Nephron (organoid): ENCODE results near the gene BRK1.
"Not testable (repeated sequence)": the region's sequence is repeated elsewhere in the genome, so short reads cannot be mapped to it uniquely, and the experiment has no call there.

ENCODE experiments used
- H3K27ac Mint-ChIP-seq, 3 experiments: 2 replicates each; pipeline ENCODE4 v1.8.0; 2020; ENCODE audit warnings: mixed read lengths in 3 of 3, mild to moderate bottlenecking in 2 of 3, moderate library complexity in 1 of 3
- H3K27me3 Mint-ChIP-seq: 2 replicates; pipeline ENCODE4 v1.8.0; 2021; ENCODE audit warnings: low read depth, mild to moderate bottlenecking, moderate library complexity, mixed read lengths
- H3K36me3 Mint-ChIP-seq: 2 replicates; pipeline ENCODE4 v1.8.0; 2020; ENCODE audit warnings: low read depth, mixed read lengths
- H3K4me1 Mint-ChIP-seq: 2 replicates; pipeline ENCODE4 v1.8.0; 2020; ENCODE audit warnings: mixed read lengths
- H3K4me3 Mint-ChIP-seq, 3 experiments: 2 replicates each; pipeline ENCODE4 v1.8.0; 2020; ENCODE audit warnings: mild to moderate bottlenecking in 3 of 3, mixed read lengths in 3 of 3, moderate library complexity in 2 of 3
- H3K9me3 Mint-ChIP-seq: 2 replicates; pipeline ENCODE4 v1.8.0; 2020; ENCODE audit warnings: mixed read lengths
- TF ChIP-seq, protein P1 (sequence below), 3 experiments: fragments of 200-600 bp; sonication (generic); IDR thresholded peaks; one replicate each; pipeline ENCODE4 v1.5.0; 2021; ENCODE audit warnings: antibody characterized with exemption in 3 of 3; ENCODE audit not compliant: unreplicated experiment in 3 of 3

Gene BRK1

DNA sequence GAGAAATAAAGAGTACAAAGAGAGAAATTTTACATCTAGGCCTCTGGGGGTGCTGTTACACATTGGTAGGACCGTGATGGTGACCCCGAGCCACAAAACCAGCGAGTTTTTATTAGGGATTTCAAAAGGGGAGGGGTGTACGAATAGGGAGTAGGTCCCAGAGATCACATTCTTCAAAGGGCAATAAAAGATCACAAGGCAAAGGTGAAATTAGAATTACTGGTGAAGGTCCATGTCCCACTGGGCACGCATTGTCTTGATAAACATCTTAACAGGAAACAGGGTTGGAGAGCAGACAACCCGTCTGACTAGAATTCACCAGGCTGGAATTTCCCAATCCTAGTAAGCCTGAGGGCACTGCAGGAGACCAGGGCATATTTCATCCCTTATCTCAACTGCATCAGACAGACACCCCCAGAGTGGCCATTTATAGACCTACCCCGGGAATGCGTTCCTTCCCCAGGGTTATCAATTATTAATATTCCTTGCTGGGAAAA, 53.6 kb downstream of the BRK1 start:
- TF ChIP-seq, protein P1, sequence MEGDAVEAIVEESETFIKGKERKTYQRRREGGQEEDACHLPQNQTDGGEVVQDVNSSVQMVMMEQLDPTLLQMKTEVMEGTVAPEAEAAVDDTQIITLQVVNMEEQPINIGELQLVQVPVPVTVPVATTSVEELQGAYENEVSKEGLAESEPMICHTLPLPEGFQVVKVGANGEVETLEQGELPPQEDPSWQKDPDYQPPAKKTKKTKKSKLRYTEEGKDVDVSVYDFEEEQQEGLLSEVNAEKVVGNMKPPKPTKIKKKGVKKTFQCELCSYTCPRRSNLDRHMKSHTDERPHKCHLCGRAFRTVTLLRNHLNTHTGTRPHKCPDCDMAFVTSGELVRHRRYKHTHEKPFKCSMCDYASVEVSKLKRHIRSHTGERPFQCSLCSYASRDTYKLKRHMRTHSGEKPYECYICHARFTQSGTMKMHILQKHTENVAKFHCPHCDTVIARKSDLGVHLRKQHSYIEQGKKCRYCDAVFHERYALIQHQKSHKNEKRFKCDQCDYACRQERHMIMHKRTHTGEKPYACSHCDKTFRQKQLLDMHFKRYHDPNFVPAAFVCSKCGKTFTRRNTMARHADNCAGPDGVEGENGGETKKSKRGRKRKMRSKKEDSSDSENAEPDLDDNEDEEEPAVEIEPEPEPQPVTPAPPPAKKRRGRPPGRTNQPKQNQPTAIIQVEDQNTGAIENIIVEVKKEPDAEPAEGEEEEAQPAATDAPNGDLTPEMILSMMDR (IDR thresholded peaks at IDR 0.05; ENCODE audit: unreplicated experiment in 3 of 3) = no peak
- Mint-ChIP-seq H3K27me3 (peaks cover 8% of the 10 kb centered on the region), H3K27ac (no peak overlapping the region), H3K36me3 (no peaks in the 10 kb centered on the region), H3K4me1 (no peaks in the 10 kb centered on the region), H3K4me3 (no peak overlapping the region), H3K9me3 (peaks cover 6% of the 10 kb centered on the region)

DNA sequence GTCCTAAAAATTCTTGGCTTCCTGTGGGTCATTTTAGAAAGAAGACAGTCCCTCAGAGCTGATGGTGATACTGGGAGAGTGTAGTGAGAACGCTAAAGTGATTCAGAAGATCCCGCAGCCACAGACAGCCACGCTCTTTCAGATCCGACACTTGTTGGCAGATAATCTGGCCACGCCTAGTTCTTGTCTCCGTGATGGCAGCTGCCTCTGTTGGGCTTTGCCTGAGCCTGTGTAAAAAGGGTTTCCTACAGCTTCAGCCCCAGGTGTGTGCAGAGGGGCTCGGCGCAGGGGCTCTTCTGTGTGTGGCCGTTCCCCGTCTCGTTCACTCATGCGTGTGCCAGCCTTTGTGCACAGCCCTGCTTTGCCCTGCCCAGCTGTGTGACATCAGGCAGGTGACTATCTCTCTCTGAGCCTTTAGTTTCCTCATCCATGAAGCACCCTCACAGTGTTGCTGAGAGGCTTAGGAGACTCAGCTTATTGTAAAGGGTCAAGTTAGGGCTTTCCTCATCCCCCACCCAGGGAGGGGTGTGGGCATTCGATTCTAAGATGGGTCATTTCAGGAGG, 55.5 kb downstream of the BRK1 start:
- Mint-ChIP-seq H3K4me1 (no peaks in the 10 kb centered on the region), H3K27ac (no peak overlapping the region), H3K27me3 (peaks cover 8% of the 10 kb centered on the region), H3K9me3 (peaks cover 6% of the 10 kb centered on the region), H3K36me3 (no peaks in the 10 kb centered on the region), H3K4me3 (no peak overlapping the region)
- TF ChIP-seq, protein P1 (IDR thresholded peaks at IDR 0.05; ENCODE audit: unreplicated experiment in 3 of 3) = no peak

DNA sequence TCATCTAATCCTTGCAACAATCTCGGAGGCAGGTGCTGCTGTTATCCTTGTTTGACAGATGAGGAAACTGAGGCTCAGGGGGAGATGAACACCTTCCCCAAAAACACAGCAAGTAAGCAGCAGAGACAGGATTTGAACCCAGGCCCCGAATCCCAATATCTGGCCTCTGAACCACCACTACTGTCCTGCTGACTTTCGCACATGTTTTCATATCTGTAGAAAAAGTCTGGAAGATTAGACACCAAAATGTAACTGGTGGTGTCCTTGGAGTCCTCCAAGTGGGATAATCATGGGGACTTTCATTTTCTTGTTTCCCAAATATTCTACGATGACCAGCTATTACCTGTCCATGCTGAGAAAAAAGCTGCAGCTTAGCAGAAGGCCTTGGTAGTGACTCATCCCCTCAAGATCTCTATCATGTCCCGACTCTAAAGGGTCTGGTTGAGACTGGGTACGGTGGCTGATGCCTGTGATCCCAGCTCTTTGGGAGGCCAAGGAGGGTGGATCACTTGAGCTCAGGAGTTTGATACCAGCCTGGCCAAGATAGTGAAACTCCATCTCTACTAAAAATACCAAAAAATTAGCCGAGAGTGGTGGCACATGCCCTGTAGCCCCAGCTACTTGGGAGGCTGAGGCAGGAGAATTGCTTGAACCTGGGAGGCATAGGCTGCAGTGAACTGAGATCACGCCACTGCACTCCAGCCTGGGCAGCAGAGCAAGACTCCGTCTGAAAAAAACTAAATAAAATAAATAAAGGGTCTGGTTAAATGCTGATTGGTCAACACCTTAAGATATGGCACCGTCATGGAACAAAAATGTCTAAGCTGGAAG, 57.8 kb downstream of the BRK1 start:
- TF ChIP-seq, protein P1 (IDR thresholded peaks at IDR 0.05; ENCODE audit: unreplicated experiment in 3 of 3) = no peak
- Mint-ChIP-seq H3K36me3 (no peaks in the 10 kb centered on the region), H3K27me3 (peaks cover 3% of the 10 kb centered on the region), H3K27ac (peak overlapping the region in 1 of 3 experiments; percentile 30), H3K4me1 (no peaks in the 10 kb centered on the region), H3K9me3 (peaks cover 6% of the 10 kb centered on the region), H3K4me3 (no peak overlapping the region)

DNA sequence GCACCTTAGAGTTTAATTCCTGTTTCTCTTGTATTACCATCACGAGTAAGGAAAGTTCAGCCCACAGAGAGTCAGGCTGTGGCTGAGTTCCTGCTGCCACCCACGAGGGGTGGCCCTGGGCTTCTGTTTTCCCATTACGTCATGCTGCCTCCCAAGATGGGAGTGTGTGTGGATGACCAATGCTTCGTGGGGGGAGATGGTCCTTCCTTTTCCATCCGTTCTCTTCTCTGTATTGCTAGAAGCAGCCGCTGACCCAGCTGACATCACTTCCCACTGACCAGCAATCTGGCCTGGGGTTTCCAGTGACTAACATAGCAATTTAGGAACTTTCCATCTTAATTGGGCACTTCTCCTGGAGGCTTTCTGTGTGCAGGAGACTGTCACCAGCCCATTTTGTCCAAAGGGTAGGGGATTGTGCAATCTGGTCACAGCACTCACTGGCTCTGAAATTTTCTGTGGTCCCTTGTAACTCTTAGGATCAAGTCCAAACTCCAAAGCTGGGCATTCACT, 58.5 kb downstream of the BRK1 start:
- Mint-ChIP-seq H3K9me3 (peaks cover under 1% of the 10 kb centered on the region), H3K4me1 (no peaks in the 10 kb centered on the region), H3K4me3 (no peak overlapping the region), H3K36me3 (no peaks in the 10 kb centered on the region), H3K27me3 (no peaks in the 10 kb centered on the region), H3K27ac (peak overlapping the region in 1 of 3 experiments; percentile 30)
- TF ChIP-seq, protein P1 (IDR thresholded peaks at IDR 0.05; ENCODE audit: unreplicated experiment in 3 of 3) = no peak

DNA sequence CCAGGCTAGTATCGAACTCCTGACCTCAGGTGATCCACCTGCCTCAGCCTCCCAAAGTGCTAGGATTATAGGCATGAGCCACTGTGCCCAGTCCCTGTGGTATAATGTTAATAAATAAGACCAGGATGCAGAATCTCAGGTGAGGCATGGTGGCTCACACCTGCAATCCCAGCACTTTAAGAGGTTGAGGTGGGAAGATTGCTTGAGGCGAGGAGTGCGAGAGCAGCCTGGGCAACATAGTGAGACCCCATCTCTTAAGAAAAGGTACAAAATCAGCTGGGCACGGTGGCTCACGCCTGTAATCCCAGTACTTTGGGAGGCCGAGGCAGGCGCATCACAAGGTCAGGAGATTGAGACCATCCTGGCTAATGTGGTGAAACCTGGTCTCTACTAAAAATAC, 59.9 kb downstream of the BRK1 start:
- not testable (repeated sequence) for H3K27me3 Mint-ChIP-seq, H3K9me3 Mint-ChIP-seq, H3K4me1 Mint-ChIP-seq, H3K36me3 Mint-ChIP-seq, H3K4me3 Mint-ChIP-seq, H3K27ac Mint-ChIP-seq

DNA sequence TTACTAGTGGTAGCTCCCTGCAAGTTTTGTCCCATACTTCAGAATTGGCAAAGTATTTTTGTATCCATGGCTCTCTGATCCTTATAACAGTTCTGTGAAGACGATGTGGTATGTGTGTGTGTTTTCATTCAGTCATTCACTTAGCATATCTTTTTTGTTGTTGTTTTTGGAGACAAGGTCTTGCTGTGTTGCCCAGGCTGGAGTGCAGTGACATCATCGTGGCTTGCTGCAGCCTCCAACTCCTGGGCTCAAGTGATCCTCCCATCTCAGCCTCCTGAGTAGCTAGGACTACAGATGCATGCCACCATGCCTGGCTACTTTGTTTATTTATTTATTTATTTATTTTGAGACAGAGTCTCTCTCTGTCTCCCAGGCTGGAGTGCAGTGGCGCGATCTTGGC, 60.7 kb downstream of the BRK1 start:
- H3K27ac Mint-ChIP-seq, H3K9me3 Mint-ChIP-seq, H3K4me1 Mint-ChIP-seq, H3K4me3 Mint-ChIP-seq, H3K27me3 Mint-ChIP-seq, H3K36me3 Mint-ChIP-seq: not testable (repeated sequence)
